Ishikawa (cell line): ENCODE data around the gene SLC2A1.

ENCODE experiments used
- CEBPB ChIP-seq: IDR thresholded peaks from 2 replicates; pipeline ENCODE4 v1.6.1; 2012
- CREB1 ChIP-seq: IDR thresholded peaks from 2 replicates; pipeline ENCODE4 v1.6.1; 2012; ENCODE audit warnings: low read depth
- EGR1 ChIP-seq: IDR thresholded peaks from 2 replicates; pipeline ENCODE4 v1.6.1; 2012
- EP300 ChIP-seq: IDR thresholded peaks from 2 replicates; pipeline ENCODE4 v1.6.1; 2012; ENCODE audit warnings: borderline replicate concordance
- FOXM1 ChIP-seq: IDR thresholded peaks from 2 replicates; pipeline ENCODE4 v1.6.1; 2012; ENCODE audit warnings: low read depth, borderline replicate concordance
- MAX ChIP-seq: IDR thresholded peaks from 2 replicates; pipeline ENCODE4 v1.6.1; 2012
- NFIC ChIP-seq: IDR thresholded peaks from 2 replicates; pipeline ENCODE4 v1.6.1; 2012
- RAD21 ChIP-seq: IDR thresholded peaks from 2 replicates; pipeline ENCODE4 v1.6.1; 2012; ENCODE audit warnings: low read depth
- REST ChIP-seq: IDR thresholded peaks from 2 replicates; pipeline ENCODE4 v1.6.1; 2012; ENCODE audit warnings: low read depth, mild to moderate bottlenecking
- TAF1 ChIP-seq: IDR thresholded peaks from 2 replicates; pipeline ENCODE4 v1.6.1; 2012; ENCODE audit warnings: low read depth, mild to moderate bottlenecking
- TCF12 ChIP-seq: IDR thresholded peaks from 2 replicates; pipeline ENCODE4 v1.6.1; 2012; ENCODE audit warnings: low read depth
- TEAD4 ChIP-seq: IDR thresholded peaks from 2 replicates; pipeline ENCODE4 v1.6.1; 2012
- USF1 ChIP-seq: IDR thresholded peaks from 2 replicates; pipeline ENCODE4 v1.6.1; 2012
- YY1 ChIP-seq: IDR thresholded peaks from 2 replicates; pipeline ENCODE4 v1.6.1; 2012; ENCODE audit warnings: low read depth
- ZBTB7A ChIP-seq: IDR thresholded peaks from 2 replicates; pipeline ENCODE4 v1.6.1; 2012; ENCODE audit warnings: low read depth

SLC2A1 gene

GRCh38 chr1:43002116-43002515 lies 43.4 kb upstream of the SLC2A1 start:
- TF ChIP-seq TEAD4 (no peak), RAD21 (no peak), ZBTB7A (no peak), EP300 (no peak), REST (no peak), YY1 (no peak), TCF12 (no peak), NFIC (no peak), EGR1 (no peak), TAF1 (no peak), FOXM1 (no peak), CREB1 (no peak), USF1 (no peak), MAX (no peak)

GRCh38 chr1:43001434-43001833 lies 42.8 kb upstream of the SLC2A1 start:
- no peak for TF ChIP-seq TEAD4
- no peak for TF ChIP-seq TCF12
- no peak for TF ChIP-seq NFIC
- no peak for TF ChIP-seq CEBPB
- no peak for TF ChIP-seq MAX
- no peak for TF ChIP-seq USF1
- no peak for TF ChIP-seq CREB1
- TF ChIP-seq EP300: no peak
- no peak for TF ChIP-seq RAD21
- TF ChIP-seq REST: no peak
- no peak for TF ChIP-seq EGR1
- TF ChIP-seq ZBTB7A: no peak
- no peak for TF ChIP-seq TAF1
- TF ChIP-seq YY1: no peak

GRCh38 chr1:43000271-43000670 lies 41.6 kb upstream of the SLC2A1 start:
- TF ChIP-seq RAD21 (no peak), CEBPB (no peak), YY1 (no peak), TCF12 (no peak), ZBTB7A (no peak), USF1 (no peak), EGR1 (no peak), FOXM1 (no peak), MAX (no peak), REST (no peak), TAF1 (no peak), CREB1 (no peak), TEAD4 (no peak), EP300 (no peak), NFIC (no peak)

- TF ChIP-seq YY1 (no peak), TCF12 (no peak), EP300 (no peak), CEBPB (no peak), REST (no peak), USF1 (no peak), RAD21 (no peak), MAX (no peak), NFIC (no peak), ZBTB7A (no peak), TEAD4 (no peak), TAF1 (no peak), EGR1 (no peak), FOXM1 (no peak), CREB1 (no peak)
These were observed 40.6 kb upstream of the SLC2A1 start for GRCh38 chr1:42999308-42999707.
